Anterior cingulate cortex (tissue), 58 donors: ENCODE data around the gene MYH9.
"Not testable (repeated sequence)": the region's sequence is repeated elsewhere in the genome, so short reads cannot be mapped to it uniquely, and the experiment has no call there.

Source experiments
- DNase-seq, 58 donors: peaks; one replicate each; lab custom pipeline; 2025; lab: John Stamatoyannopoulos, UW

MYH9 gene

GRCh38 chr22:36387959-36388726 is at the start of gene MYH9:
Gene MYH9, minus strand, starts transcription at chr22:36387967. Its CDS starts 38,731 bp downstream, at chr22:36349236.
- DNase-seq, result peak; percentile 87 to 100 (median 99)

GRCh38 chr22:36435516-36436415 is 48.0 kb upstream of the MYH9 start:
- no peak for DNase-seq

- DNase-seq, result no peak
These were observed 45.8 kb upstream of the MYH9 start for GRCh38 chr22:36433318-36434231.

DNA sequence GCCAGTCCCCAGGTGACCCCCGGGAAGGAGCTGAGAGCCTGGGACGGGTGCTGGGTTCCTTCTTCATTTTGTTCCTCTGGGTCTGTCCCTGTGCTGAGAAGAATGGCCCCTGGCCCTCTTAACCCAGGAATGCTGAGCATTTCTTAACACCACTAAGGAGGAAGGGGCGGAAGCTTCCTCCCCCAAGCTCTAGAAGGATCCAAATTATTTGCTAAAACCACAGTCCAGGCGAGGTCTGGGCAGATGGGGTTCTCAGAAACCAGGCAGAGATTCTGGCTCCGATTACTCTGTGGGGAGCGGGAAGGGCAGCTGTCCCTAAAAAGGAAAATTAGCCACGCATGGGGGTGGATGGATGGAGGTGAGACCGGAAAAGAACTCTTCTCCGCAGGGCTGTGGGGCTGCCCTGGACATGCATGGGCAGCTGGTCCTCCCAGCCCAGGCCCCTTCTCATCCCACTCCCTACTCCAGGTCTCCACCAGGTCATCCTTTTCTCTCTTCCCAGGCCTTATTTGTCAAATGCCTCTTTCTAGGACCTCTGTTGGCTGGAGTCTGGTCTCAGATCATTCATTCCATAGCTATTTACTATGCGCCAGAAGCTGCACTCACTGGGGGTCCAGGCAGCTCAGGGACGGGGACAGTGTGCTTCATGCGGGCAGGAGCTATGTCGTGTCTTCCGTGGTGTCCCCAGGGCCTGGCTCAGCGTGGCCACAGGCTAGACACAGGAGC is 45.0 kb upstream of the MYH9 start:
- no peak for DNase-seq

DNA sequence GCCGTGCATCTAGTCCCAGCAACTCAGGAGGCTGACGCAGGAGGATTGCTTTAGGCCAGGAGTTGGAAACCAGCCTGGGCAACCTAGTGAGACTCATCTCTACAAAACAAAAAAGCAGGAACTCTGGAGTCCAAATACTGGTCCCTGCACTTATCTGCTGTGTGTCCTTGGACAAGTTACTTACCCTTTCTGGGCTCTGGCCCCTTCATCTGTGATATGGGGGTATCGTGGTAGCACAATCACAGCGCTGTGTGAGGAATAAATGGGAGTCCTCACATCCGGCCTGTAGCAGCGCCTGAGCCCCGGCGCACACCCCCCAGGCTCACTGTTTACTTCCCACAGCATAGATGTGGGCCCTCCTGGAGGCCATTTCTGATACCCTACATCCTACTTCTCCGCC is 44.2 kb upstream of the MYH9 start:
- DNase-seq, result no peak

DNA sequence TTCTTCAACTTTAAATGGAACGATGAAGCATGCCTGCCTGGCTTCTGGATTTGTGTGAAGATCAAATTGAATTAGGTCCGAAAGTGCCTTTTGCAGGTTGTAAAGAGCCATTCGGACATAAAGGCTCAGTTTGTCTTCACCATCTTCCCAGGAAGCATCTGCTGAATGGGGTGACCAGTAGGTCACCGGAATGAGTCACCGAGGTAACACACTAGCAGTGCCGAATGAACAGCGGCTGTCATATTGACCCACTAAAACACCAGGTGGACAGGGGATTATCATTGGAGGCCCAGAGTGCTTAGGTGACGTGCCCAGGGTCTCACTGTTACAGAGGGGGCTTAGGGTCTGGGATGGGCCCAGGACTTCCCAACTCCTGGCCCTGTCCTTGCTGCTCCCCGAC is 43.1 kb upstream of the MYH9 start:
- DNase-seq, result no peak

GRCh38 chr22:36427952-36428351 is 40.2 kb upstream of the MYH9 start:
- DNase-seq, result not testable (repeated sequence)

DNA sequence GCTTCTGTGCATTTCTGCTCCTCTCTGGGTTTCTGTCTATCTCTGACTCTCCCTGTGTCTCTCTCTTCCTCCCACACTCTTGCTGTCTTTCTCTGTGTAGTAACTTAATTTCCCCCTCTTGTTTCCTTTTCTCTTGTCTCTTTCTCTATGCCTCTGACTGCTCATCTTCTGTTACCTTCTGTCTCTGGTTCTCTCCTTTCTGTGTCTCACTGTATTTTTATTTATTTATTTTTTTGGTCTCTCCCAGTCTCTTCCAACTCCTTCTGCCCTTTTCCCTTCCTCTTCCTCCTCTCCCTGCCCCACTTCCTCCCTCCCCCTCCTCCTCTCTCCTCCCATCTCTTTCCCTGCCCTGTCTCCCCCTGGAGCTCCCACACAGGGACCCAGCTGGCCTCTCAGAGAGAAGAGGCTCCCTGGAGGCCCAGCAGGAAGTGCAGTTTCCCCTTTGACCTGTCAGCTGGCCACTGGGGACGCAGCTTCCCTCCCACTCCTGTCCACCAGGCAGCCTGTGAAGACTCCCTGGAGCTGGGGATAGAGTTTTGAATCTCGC is 38.3 kb upstream of the MYH9 start:
- DNase-seq, result peak in 1 of 58 donors; percentile 4

- no peak for DNase-seq
These were observed 37.3 kb upstream of the MYH9 start for GRCh38 chr22:36424901-36425579.

DNA sequence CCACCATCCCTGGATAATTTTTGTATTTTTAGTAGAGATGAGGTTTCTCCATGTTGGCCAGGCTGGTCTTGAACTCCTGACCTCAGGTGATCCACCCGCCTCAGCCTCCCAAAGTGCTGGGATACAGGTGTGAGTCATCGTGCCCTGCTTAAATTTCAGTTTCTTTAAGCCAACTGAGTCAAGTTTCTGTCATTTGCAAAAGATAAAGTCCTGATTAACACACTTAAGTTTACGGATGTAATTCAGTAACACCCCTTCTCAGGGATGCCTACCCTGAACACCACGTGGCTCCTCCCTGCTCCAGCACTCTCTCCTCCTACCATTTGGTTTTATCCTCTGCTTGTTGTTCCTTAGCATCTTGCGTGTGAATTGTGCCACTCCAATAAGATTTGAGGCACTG is 36.7 kb upstream of the MYH9 start:
- DNase-seq, result not testable (repeated sequence)

DNA sequence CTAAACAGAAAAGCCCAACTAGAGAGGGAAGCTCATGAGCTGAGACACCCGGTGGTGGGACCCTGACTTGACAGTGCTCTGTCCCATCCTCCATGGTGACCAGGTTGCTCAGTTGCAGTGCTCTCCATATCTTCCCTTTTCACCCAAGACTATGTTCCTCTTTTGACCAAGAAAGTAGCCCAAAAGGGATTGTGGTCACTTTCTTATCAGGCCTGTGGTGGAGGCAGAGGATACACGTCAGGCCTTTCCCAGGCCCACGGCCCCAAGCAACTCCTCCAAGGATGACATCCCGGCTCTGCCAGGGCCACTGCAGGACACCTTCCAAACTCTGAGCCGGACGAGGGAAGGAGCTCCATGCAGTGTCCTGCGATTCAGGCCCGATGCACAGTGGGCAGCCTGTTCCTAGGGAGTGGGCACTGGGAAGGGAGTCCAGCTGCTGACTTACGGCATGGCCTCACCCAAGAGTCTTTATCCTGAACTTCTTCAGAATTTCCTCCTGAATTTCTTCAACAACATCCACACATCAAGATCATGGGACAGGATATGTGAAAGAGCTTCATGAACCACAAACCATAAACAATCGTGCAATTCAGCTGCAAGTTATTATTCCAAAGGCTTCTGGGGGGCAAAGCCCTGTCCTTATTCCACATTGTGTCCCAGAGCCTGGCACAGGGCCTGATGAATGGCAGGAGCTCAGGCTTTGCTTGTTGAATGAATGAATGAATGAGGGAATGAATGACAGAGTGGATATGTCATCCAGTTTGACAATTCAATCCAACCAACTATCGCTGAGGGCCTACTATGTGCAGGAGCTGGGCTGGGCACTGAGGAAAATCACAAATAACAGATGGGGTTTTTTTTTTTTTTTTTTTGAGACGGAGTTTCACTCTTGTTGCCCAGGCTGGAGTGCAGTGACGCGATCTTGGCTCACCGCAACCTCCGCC is 36.0 kb upstream of the MYH9 start:
- no peak for DNase-seq

- no peak for DNase-seq
These were observed 34.7 kb upstream of the MYH9 start for GRCh38 chr22:36422287-36423014.

DNA sequence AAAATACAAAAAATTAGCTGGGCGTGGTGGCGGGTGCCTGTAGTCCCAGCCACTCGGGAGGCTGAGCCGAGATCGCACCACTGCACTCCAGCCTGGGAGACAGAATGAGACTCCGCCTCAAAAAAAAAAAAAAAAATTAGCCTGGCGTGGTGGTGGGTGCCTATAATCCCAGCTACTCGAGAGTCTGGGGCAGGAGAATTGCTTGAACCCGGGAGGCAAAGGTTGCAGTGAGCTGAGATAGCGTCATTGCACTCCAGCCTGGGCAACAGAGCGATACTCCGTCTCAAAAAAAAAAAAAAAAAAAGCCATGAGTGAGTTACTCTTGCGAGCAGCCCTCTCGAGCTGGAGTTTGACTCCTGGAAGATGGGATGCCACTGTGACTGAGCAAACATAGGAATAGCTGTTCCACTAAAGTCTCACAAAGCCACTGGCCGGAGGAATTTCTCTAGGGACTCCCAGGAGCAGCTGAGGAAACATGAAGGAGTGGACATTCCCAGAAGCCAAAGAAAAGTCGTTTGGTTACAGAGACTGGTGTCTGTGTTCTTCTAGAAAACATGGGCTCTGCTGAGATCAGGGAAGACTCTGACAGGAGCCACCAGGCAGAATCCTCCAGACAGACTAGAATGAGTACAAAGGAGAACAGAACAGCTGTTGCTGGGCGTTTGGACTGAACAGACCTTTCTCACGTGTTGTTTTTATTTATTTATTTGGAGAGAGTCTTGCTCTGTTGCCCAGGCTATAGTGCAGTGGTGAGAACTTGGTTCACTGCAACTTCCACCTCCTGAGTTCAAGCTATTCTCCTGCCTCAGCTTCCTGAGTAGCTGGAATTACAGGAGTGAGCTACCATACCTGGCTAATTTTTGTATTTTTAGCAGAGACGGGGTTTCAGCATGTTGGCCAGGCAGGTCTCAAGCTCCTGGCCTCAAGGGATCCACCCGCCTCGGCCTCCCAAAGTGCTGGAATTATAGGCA is 32.4 kb upstream of the MYH9 start:
- no peak for DNase-seq

GRCh38 chr22:36419177-36419911 is 31.6 kb upstream of the MYH9 start:
- peak in 13 of 58 donors; percentile 1 to 30 (median 10) for DNase-seq

DNA sequence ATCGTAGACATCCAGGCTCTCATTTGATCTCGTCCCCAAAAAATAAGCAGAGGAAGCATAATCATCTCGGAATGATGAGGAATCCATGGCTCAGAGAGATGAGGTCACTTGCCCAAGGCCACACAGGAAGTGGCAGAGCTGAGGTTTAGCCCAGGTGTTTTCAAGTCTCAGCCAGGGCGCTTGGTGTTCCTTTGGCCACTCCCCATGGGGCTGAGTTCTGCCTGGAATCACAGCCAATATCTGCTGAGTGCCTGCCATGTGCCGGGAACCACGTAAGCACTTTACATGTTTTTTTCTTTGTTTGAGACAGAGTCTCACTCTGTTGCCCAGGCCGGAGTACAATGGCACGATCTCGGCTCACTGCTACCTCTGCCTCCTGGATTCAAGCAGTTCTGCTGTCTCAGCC is 29.5 kb upstream of the MYH9 start:
- no peak for DNase-seq
